ENCODE measurements around the gene ACO2.
"Not testable (repeated sequence)": the region's sequence is repeated elsewhere in the genome, so short reads cannot be mapped to it uniquely, and the experiment has no call there.

The ACO2 gene

DNA sequence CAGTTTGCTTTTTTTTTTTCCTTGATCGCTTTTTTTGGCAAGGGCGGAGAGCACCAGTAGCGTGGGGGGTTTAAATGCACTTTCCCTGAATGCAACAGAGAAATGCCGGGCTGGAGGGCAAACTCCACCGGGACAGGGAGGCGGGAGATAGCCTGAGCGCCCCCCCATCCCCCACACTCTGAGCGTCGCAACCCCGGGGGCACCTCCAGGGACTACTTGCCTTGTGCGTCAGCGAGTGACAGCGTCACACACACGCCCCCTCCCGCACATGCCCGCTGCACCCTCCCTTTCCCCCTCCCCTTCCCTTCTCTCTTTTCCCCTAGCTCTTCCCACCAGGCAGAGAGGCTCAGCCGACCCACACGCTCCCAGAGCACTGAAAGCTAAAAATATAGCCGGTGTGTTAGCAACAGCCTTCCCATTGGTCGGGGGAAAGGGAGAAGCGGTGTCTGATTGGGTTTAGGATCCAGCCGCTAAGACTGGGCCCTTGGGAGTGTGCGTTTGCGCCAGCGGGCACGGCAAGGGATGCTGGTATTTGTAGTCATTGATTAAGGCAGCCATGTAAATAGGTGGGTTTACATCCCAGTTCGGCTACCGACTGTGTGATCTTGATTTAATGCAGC lies 20.6 kb upstream of the ACO2 start:
- DNase-seq: peak; percentile 79 to 82

- DNase-seq: no peak
Observed at GRCh38 chr22:41458161-41458728, 10.7 kb upstream of the ACO2 start.

DNA sequence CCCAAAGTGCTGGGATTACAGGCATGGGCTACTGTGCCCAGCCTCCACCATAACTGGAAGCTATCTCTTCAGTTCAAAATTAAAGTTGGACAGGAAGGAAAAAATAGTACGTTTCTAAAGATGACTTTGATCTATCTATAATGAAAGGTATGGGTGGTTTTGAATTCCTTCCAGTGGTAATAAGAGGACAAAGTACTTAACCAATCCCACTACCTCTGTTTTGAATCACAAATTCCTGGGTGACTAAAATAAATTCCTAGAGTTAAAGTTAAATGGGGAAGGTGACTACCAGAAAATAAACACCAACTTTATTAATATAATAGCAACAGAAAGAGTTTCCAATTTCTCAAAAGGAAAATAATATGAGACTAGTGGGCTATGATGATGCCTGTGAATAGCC lies 9.5 kb upstream of the ACO2 start:
- DNase-seq: no peak

DNA sequence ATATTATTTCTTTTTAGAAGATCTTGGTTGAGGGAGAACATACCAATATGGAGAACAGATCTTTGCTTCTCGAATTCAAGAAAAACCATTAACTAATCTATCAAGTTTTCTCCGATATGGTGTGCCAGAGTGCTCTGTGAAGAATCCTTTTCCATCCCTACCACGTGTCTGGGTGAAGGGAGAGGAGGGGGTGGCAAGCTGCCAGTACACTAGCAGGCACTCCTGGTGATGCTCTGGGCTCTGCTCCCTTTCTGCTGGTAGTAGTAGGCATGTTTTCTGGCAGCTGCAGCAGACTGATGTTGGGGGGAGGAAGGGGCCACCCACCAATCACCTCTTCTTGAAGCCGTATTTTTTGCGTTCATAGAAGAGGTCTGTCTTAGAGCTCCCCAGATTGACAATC lies 8.8 kb upstream of the ACO2 start:
- DNase-seq: not testable (repeated sequence)

- DNase-seq: no peak
Observed at GRCh38 chr22:41461901-41462300, 7.0 kb upstream of the ACO2 start.

- DNase-seq: no peak
Observed at GRCh38 chr22:41469218-41469851, 418 bp downstream of the ACO2 start.

GRCh38 chr22:41470886-41471285 lies 2.0 kb downstream of the ACO2 start:
- no peak for DNase-seq

GRCh38 chr22:41471568-41471967 lies 2.7 kb downstream of the ACO2 start:
- no peak for DNase-seq

GRCh38 chr22:41474872-41475451 lies 6.0 kb downstream of the ACO2 start:
- DNase-seq: no peak

GRCh38 chr22:41478473-41478872 lies 9.6 kb downstream of the ACO2 start:
- no peak for DNase-seq

GRCh38 chr22:41478891-41479521 lies 10.1 kb downstream of the ACO2 start:
- DNase-seq: no peak

DNA sequence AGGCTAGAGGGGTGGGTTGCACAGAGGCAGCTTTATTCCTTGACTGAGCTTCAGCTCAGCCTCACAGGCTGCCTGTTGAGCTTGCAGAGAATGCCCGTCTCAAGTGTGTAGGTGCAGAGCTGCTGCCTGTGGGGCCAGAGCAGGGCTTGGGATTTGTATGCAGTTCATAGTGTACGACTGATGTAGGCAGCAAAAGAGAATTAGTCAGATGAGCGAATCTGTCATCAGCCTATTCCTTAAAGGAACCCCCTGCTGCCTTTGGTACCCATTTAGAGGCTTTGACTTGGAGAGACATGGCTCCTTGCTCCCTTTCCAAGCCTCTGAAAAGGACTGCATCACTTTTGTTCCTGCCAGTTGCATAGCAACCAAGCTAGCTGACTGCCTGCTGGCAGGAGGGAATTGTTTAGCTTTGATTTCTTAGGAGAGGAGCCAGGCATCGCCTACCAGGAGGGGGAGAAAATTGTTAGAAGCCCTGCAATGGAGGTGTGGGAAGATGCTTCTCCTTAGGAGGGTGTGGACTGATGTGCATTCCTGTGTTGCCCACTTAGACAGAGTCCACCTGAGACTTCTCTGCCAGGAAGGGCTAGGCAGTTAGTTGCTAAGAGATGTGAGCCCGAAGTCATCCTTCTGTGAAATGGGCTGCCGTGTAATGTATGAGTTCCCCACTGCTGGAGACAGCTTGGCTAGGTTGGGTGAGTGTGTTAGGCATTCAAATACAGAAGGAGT lies 10.9 kb downstream of the ACO2 start:
- no peak for DNase-seq

DNA sequence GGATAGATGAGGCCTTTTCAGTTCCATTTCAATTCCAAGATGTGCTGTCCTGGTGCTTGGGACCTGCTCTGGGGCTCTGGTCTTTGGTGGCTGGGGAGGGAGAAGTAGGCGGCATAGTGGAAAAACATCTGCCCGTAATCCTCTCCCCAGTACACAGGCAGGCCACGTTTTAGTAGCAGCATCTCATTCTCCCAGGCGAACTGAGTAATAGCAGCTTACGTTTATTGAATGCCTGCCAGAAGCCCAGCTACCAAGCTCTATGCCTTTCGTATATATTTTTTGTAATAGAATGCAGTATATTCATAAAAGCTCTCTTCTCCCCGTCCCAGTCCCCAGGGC lies 11.4 kb downstream of the ACO2 start:
- no peak for DNase-seq

DNA sequence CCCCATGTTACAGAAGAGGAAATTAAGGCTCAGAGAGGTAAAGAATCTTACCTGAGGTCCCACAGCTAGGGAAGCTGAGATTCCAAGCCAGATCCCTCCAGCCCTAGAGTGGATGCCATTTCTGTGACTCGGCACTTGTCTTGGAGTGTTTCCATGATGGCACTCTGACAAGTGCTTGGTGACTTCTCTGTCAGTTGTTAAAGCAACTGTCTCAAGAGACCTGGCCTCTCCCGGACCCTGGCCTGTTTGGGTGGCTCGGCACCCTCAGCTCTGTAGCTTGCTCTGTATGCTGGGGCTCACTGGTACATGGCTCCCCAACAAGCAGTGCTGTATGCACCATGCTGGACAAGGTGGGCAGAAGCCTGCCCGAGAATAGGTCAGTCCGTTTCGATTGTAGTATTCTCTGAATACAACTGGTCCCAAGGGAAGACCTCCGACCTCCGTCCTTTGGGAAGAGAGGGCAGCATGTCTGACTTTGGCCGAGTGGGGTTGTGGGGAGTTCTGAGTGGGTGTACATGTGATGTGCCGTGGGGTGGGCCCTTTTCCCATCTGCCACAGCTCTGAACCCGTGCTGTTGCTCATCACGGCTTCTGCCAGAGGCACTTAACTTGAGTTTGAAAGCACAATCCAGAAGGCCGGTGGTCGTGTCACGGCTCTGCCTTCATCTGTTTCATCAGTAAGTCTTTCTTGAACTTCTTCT lies 12.4 kb downstream of the ACO2 start:
- DNase-seq: no peak

- DNase-seq: no peak
Observed at GRCh38 chr22:41481925-41482318, 13.0 kb downstream of the ACO2 start.

GRCh38 chr22:41482319-41482935 lies 13.5 kb downstream of the ACO2 start:
- DNase-seq: no peak

- no peak for DNase-seq
Observed at GRCh38 chr22:41485033-41485432, 16.1 kb downstream of the ACO2 start.

GRCh38 chr22:41487037-41487935 lies 18.4 kb downstream of the ACO2 start:
- no peak for DNase-seq

DNA sequence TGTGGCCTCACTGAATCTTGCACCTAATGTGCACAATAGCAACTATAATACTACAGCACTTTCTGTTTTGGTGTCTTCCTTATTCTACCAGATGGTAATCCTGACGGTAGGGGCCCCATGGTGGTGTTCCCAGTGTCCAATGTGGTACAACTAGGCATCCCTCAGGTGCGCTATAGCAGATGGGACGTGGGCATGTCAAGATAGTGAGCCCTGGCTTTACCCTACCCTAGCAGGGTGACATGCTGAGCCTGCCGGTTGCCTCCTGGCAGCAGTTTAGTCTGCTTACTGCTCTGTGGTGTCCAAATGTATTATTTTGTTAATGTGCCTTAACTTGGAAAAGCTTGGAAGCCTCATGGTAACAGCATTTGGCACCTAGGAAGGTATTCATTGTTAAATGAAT lies 19.2 kb downstream of the ACO2 start:
- DNase-seq: no peak

DNA sequence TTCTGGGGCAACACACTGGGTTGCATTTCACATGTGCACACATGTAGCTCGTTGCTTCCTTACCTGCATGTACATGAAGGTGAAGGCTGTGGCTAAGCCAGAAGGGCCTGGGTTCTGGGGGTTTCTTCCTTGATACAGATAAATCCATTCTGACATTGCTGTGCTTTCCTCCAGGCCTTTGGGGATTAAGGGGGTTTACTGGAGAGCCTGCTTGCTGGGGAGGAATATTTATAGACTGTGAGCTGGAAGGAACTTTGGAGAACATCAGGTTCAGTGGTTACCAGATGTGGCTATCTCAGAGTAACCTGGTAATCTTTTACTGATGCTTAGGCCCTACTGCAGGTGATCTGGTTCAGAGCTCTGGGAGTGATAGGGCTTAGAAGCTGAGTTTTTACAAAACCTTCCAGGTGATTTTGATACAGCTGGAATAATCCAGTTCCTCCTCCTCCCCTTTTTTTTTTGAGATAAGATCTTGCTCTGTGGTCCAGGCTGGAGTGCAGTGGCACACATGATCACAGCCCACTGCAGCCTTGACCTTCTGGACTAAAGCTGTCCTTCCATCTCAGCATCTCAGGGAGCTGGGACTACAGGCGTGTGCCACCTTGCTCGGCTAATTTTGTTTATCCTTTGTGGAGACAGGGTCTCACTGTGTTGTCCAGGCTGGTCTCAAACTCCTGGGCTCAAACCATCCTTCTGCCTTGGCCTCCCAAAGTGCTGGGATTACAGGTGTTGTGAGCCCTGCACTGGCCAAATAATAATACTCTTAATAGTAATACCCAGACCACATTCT lies 19.9 kb downstream of the ACO2 start:
- no peak for DNase-seq
